OCI-LY3 (cell line): Measurements from ENCODE around the gene FOLR3.

Source experiments
- CTCF ChIP-seq: fragments of 200-600, 300-600 bp; sonication (generic); IDR thresholded peaks from 2 replicates; pipeline ENCODE4 v1.5.1; 2014; ENCODE audit warnings: antibody characterized with exemption, low read length, low read depth
- EZH2phosphoT487 ChIP-seq: fragments of 200-600 bp; shearing (Covaris generic); IDR thresholded peaks from 2 replicates; pipeline ENCODE4 v1.6.1; 2018; ENCODE audit warnings: antibody characterized with exemption, mixed run types, low read depth

- TF ChIP-seq CTCF (no peak), EZH2phosphoT487 (no peak)
Observed at GRCh38 chr11:72122607-72123006, 12.9 kb upstream of the FOLR3 start.
